PC-9 (cell line): ENCODE data around the gene ZNF444.

ENCODE experiments used
- CTCF ChIP-seq: fragments of 200-600 bp; sonication (generic); conservative IDR thresholded peaks from 2 replicates; pipeline ENCODE4 v1.6.1; 2017; ENCODE audit warnings: mixed run types, antibody characterized with exemption, mild to moderate bottlenecking, moderate library complexity
- EZH2 ChIP-seq: fragments of 200-600 bp; sonication (generic); IDR thresholded peaks from 2 replicates; pipeline ENCODE4 v1.8.0; 2017; ENCODE audit warnings: antibody characterized with exemption, low read depth

DNA sequence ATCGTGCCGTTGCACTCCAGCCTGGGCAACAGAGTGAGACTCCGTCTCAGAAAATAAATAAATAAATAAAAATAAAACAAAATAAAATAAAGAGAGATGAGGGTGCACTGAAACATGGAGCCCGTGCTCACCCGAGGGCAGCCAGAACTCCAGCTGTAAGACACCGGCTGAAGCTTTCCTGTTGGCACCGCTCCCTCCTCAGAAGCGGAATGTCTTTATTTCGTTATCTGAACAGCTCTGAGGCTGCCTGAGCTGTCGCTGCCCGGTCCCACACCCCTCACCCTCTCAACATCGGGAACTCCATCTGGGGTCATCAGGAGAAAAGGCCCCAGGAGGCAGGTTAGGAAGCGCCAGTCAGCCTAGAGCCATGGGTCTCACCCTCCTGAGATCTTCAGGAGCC is 44.4 kb upstream of the ZNF444 start:
- TF ChIP-seq CTCF (no peak), EZH2 (no peak)
